ENCODE data around the gene TBC1D14. TPM values are rescaled to one million over a fixed set of nuclear protein-coding genes. Genes with fewer than 3 reads are reported as not detected.

TBC1D14 gene
- total and polyA plus RNA-seq, 3 donors from 2014 or later: 78.0 to 98.8 (median 87.6) TPM

DNA sequence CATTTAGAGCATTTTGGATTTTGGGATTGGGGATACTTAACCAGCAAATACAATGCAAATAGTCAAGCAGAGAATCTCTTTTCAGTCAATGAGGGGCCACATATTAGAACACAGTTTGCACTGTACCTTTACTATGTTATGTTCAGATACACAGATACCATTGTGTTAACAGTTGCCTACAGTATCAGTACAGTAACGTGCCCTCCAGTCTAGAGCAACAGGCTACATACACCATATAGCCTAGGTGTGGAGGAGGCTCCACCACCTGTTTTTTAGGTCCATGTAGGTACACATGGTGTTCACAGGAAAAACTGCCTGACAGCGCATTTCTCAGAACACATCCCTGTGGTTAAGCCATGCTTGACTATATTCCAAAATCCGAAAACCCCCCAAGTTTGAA, 149.2 kb downstream of the TBC1D14 start:
- TF ChIP-seq, protein P1, sequence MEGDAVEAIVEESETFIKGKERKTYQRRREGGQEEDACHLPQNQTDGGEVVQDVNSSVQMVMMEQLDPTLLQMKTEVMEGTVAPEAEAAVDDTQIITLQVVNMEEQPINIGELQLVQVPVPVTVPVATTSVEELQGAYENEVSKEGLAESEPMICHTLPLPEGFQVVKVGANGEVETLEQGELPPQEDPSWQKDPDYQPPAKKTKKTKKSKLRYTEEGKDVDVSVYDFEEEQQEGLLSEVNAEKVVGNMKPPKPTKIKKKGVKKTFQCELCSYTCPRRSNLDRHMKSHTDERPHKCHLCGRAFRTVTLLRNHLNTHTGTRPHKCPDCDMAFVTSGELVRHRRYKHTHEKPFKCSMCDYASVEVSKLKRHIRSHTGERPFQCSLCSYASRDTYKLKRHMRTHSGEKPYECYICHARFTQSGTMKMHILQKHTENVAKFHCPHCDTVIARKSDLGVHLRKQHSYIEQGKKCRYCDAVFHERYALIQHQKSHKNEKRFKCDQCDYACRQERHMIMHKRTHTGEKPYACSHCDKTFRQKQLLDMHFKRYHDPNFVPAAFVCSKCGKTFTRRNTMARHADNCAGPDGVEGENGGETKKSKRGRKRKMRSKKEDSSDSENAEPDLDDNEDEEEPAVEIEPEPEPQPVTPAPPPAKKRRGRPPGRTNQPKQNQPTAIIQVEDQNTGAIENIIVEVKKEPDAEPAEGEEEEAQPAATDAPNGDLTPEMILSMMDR (IDR thresholded peaks at IDR 0.05): no peak
- TF ChIP-seq POLR2A (IDR thresholded peaks at IDR 0.05): no peak
- no peak for DNase-seq
- Histone ChIP-seq H3K4me1 (peaks cover 11% of the 10 kb centered on the region), H3K27me3 (no peaks in the 10 kb centered on the region), H3K4me3 (no peak overlapping the region), H3K36me3 (ENCODE audit: low read depth, missing control alignments) (no peaks in the 10 kb centered on the region), H3K9me3 (no peaks in the 10 kb centered on the region), H3K27ac (no peak overlapping the region)
- WGBS, 2 donors: 81 to 97% methylated on average over 3 of the region's 3 CpGs
- intact Hi-C loops (cut with DNase I; ENCODE audit: low total_unique reads): no loop called here

DNA sequence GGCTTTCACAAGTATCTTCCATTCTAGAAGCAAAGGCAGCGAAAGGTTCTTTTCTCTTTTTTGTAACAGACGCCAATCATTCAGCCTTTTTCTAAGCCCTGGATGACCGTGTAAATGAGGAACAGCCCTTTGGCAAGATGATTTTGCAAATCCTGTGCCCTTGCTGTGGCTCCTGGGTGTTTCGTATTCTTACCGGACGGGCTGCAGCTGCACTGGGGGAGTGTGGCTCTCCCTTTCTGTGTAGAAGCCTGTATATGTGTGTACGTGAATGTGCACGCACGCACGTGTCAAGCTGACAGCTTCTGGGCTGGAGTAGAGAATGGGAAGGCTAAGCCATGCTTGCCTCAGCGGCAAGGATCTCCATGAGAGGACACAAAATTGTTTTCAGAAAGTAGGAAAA, 150.0 kb downstream of the TBC1D14 start:
- no peak for DNase-seq
- Histone ChIP-seq H3K27ac (no peak overlapping the region), H3K36me3 (ENCODE audit: low read depth, missing control alignments) (no peaks in the 10 kb centered on the region), H3K9me3 (no peaks in the 10 kb centered on the region), H3K4me3 (no peak overlapping the region), H3K4me1 (peaks cover 11% of the 10 kb centered on the region), H3K27me3 (no peaks in the 10 kb centered on the region)
- intact Hi-C loops (cut with DNase I; ENCODE audit: low total_unique reads): no loop called here
- TF ChIP-seq POLR2A (IDR thresholded peaks at IDR 0.05): no peak
- TF ChIP-seq, protein P1 (IDR thresholded peaks at IDR 0.05): no peak
- 88 to 93% methylated on average over 11 of the region's 11 CpGs for WGBS, 2 donors

DNA sequence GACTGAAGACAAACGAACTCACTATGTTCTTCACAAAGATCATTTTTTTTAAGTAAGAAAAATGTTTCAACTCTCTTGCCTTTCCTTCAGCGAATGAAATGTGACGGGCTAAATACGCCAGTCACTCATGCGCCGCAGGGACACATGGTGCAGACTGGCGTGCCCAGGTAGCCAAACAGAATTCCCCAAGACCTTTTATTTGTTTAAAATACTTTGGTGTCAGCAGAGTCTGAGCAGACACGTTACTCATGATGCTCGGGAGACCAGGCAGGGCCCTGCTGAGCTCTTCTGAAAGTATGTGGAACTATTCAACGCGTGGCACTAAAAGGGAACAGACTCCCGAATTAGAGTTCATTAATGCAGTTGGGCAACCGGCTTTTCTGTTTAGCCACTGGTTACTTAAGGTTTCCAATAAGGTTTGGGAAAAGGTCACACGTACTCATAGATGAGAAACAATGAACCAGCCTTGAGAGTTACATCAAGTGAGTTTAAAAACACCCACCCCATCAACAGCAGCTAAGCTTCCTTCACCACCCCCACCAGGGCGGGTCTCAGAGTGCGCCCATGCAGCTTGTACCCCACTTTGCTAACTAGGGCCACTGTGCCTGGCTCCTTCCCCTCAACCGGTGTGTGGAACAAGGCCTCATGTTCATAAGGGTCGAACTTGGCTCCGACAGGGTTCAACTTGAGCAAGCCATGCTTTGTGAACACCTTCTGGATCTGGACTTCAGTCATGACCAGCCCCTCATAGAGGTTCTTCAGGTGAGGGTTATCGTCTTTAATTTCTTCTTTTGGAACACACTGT, 150.9 kb downstream of the TBC1D14 start:
- no peaks in the 10 kb centered on the region for H3K9me3 ChIP-seq
- no peak for TF ChIP-seq POLR2A (IDR thresholded peaks at IDR 0.05)
- peaks cover 7% of the 10 kb centered on the region for H3K4me1 ChIP-seq
- DNase-seq: no peak
- intact Hi-C loops (cut with DNase I; ENCODE audit: low total_unique reads): no loop called here
- no peaks in the 10 kb centered on the region for H3K27me3 ChIP-seq
- 91% methylated on average over 20 of the region's 20 CpGs for WGBS, 2 donors
- no peak overlapping the region for H3K4me3 ChIP-seq
- no peak overlapping the region for H3K27ac ChIP-seq
- no peaks in the 10 kb centered on the region for H3K36me3 ChIP-seq (ENCODE audit: low read depth, missing control alignments)

DNA sequence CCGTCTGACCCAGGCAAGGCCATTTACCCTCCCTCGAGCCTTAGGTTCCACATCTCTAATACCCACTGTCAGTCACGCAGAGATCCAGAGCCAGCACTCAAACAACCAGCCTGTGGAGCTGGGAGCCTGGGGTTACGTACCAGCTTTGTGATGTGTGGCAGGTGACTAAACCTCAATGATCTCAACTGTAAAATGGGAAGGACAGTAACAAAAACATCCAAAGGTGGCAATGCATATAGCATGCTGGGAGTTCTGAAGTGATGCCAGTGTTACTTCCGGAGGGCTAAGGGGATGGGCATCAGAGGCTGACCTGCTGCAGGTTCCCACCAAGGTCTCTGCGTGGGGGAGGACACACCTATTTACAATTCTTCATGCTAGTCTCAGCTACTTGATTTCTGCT, 152.2 kb downstream of the TBC1D14 start:
- no peak for DNase-seq
- H3K27ac ChIP-seq: no peak overlapping the region
- intact Hi-C loops (cut with DNase I; ENCODE audit: low total_unique reads): no loop called here

DNA sequence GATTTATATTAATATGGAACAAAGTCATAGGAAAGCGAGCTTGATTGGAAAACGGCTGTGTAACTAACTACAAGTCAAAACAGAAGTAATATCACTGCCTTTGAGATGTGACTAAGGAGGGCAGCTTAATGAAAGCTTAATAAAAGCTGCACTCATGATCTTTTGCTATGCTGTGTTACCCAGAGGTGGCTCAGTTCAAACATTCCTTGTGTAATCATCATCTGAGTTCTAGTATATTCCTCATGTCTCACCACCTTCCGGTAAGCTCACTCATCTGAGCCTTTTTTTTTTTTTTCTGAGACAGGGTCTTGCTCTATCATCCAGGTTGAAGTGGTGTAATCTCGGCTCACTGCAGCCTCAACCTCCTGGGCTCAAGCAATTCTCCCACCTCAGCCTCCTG, 153.2 kb downstream of the TBC1D14 start:
- intact Hi-C loops (cut with DNase I; ENCODE audit: low total_unique reads): no loop called here
- no peaks in the 10 kb centered on the region for H3K9me3 ChIP-seq
- H3K36me3 ChIP-seq (ENCODE audit: low read depth, missing control alignments): no peaks in the 10 kb centered on the region
- no peak for DNase-seq
- H3K4me3 ChIP-seq: no peak overlapping the region
- 84 to 97% methylated on average over 4 of the region's 4 CpGs for WGBS, 2 donors
- peaks cover 8% of the 10 kb centered on the region for H3K4me1 ChIP-seq
- no peak overlapping the region for H3K27ac ChIP-seq
- no peaks in the 10 kb centered on the region for H3K27me3 ChIP-seq
- TF ChIP-seq POLR2A (IDR thresholded peaks at IDR 0.05): no peak
- TF ChIP-seq, protein P1 (IDR thresholded peaks at IDR 0.05): no peak

More for the DNA sequence above, 152.2 kb downstream of the TBC1D14 start:
- Histone ChIP-seq H3K36me3 (ENCODE audit: low read depth, missing control alignments) (no peaks in the 10 kb centered on the region), H3K9me3 (no peaks in the 10 kb centered on the region), H3K4me3 (no peak overlapping the region), H3K27me3 (no peaks in the 10 kb centered on the region), H3K4me1 (peaks cover 7% of the 10 kb centered on the region)
- WGBS, 2 donors: 90 to 91% methylated on average over 6 of the region's 6 CpGs
- TF ChIP-seq, protein P1 (IDR thresholded peaks at IDR 0.05): no peak
- TF ChIP-seq POLR2A (IDR thresholded peaks at IDR 0.05): no peak

Measured in testis (tissue), 3 donors.